WTC11 (cell line): ENCODE data around the gene GRK7. TPM values are rescaled to one million over a fixed set of nuclear protein-coding genes. Genes with fewer than 3 reads are reported as not detected.

Source experiments
- ATAC-seq: fragments of 200-7000 bp; cut with Tn5 transposase; 2 replicates; pipeline ENCODE4 v1.10.0; 2021; ENCODE audit warnings: mild to moderate bottlenecking, moderate library complexity
- CTCF ChIA-PET: fragments of 300-600 bp; sonication (Branson Sonifier 250); formaldehyde crosslinking; loops from one replicate; lab custom pipeline; 2021; ENCODE audit warnings: antibody characterized with exemption; lab: Charles Lee
- POLR2A ChIA-PET: fragments of 350-600 bp; sonication (Branson Sonifier 250); formaldehyde crosslinking; loops from one replicate; lab custom pipeline; 2021; ENCODE audit warnings: antibody characterized with exemption; lab: Charles Lee
- DNase-seq: peaks from one replicate; pipeline ENCODE4 v3.0.0; 2021; ENCODE audit warnings: low spot score
- H3K27ac Mint-ChIP-seq: 2 replicates; pipeline ENCODE4 v1.8.0; 2021; ENCODE audit warnings: mixed read lengths
- H3K27me3 Mint-ChIP-seq: 2 replicates; pipeline ENCODE4 v1.8.0; 2021; ENCODE audit warnings: low read depth, mild to moderate bottlenecking, moderate library complexity, mixed read lengths
- H3K36me3 Mint-ChIP-seq: 2 replicates; pipeline ENCODE4 v1.8.0; 2021; ENCODE audit warnings: mixed read lengths
- H3K4me1 Mint-ChIP-seq: 2 replicates; pipeline ENCODE4 v1.8.0; 2022; ENCODE audit warnings: mixed read lengths
- H3K4me3 Mint-ChIP-seq: 2 replicates; pipeline ENCODE4 v1.8.0; 2021; ENCODE audit warnings: mild to moderate bottlenecking, moderate library complexity, mixed read lengths
- H3K9me3 Mint-ChIP-seq: 2 replicates; pipeline ENCODE4 v1.8.0; 2021; ENCODE audit warnings: mixed read lengths
- ETV6 ChIP-seq: sonication (generic); formaldehyde crosslinking; IDR thresholded peaks from 2 replicates; pipeline ENCODE4 v1.8.1; 2022; ENCODE audit warnings: mild to moderate bottlenecking, missing genetic modification reagents
- FOXK1 ChIP-seq: sonication (generic); formaldehyde crosslinking; IDR thresholded peaks from 2 replicates; pipeline ENCODE4 v1.8.0; 2022; ENCODE audit warnings: mild to moderate bottlenecking, moderate library complexity, missing genetic modification reagents
- JAZF1 ChIP-seq: fragments of 250-450 bp; sonication (Bioruptor Pico); IDR thresholded peaks from 2 replicates; pipeline ENCODE4 v1.9.0; 2021; ENCODE audit warnings: moderate library complexity, mild to moderate bottlenecking, inconsistent platforms
- JUN ChIP-seq: sonication (generic); formaldehyde crosslinking; IDR thresholded peaks from 2 replicates; pipeline ENCODE4 v1.8.0; 2023; ENCODE audit warnings: mild to moderate bottlenecking, missing genetic modification reagents
- MXD4 ChIP-seq: fragments of 250-450 bp; sonication (Bioruptor Pico); IDR thresholded peaks from 2 replicates; pipeline ENCODE4 v1.8.0; 2021; ENCODE audit warnings: mild to moderate bottlenecking, moderate library complexity, borderline replicate concordance
- NFYB ChIP-seq: sonication (generic); formaldehyde crosslinking; conservative IDR thresholded peaks from 2 replicates; pipeline ENCODE4 v1.8.0; 2022; ENCODE audit warnings: low read depth, missing genetic modification reagents
- RELA ChIP-seq: sonication (generic); formaldehyde crosslinking; IDR thresholded peaks from 2 replicates; pipeline ENCODE4 v1.8.1; 2022; ENCODE audit warnings: missing genetic modification reagents, mild to moderate bottlenecking, borderline replicate concordance
- SP1 ChIP-seq: sonication (generic); formaldehyde crosslinking; conservative IDR thresholded peaks from 2 replicates; pipeline ENCODE4 v1.8.1; 2022; ENCODE audit warnings: missing genetic modification reagents
- ZBTB21 ChIP-seq: sonication (generic); formaldehyde crosslinking; IDR thresholded peaks from 2 replicates; pipeline ENCODE4 v1.8.1; 2023; ENCODE audit warnings: mild to moderate bottlenecking, missing genetic modification reagents, borderline replicate concordance
- ZNF232 ChIP-seq: sonication (generic); formaldehyde crosslinking; IDR thresholded peaks from 2 replicates; pipeline ENCODE4 v1.8.0; 2022; ENCODE audit warnings: mild to moderate bottlenecking, missing genetic modification reagents
- ZNF671 ChIP-seq: fragments of 250-450 bp; sonication (Bioruptor Pico); IDR thresholded peaks from 2 replicates; pipeline ENCODE4 v1.8.0; 2021; ENCODE audit warnings: mild to moderate bottlenecking
- total RNA-seq: library from RNA; stranded (reverse); gene quantifications from 3 replicates; pipeline ENCODE4 v1.2.3, GENCODE V29; 2021
- TF ChIP-seq, protein P1 (sequence below): sonication (generic); formaldehyde crosslinking; IDR thresholded peaks from 2 replicates; pipeline ENCODE4 v1.8.1; 2023; ENCODE audit warnings: mild to moderate bottlenecking, moderate library complexity, missing genetic modification reagents
- TF ChIP-seq, protein P2 (sequence below): fragments of 250-450 bp; sonication (Bioruptor Pico); IDR thresholded peaks from 2 replicates; pipeline ENCODE4 v1.9.0; 2021; ENCODE audit warnings: mild to moderate bottlenecking
- TF ChIP-seq, protein P3 (sequence below): sonication (generic); formaldehyde crosslinking; IDR thresholded peaks from 2 replicates; pipeline ENCODE4 v1.8.0; 2022; ENCODE audit warnings: mild to moderate bottlenecking, missing genetic modification reagents
- TF ChIP-seq, protein P4 (sequence below): sonication (generic); formaldehyde crosslinking; IDR thresholded peaks from 2 replicates; pipeline ENCODE4 v1.8.1; 2022; ENCODE audit warnings: low read depth, missing genetic modification reagents, borderline replicate concordance
- TF ChIP-seq, protein P5 (sequence below): fragments of 250-450 bp; sonication (Bioruptor Pico); IDR thresholded peaks from 2 replicates; pipeline ENCODE4 v1.9.0; 2021; ENCODE audit warnings: mild to moderate bottlenecking

GRK7 gene
- total RNA-seq, 1 experiment from 2014 or later = not detected

DNA sequence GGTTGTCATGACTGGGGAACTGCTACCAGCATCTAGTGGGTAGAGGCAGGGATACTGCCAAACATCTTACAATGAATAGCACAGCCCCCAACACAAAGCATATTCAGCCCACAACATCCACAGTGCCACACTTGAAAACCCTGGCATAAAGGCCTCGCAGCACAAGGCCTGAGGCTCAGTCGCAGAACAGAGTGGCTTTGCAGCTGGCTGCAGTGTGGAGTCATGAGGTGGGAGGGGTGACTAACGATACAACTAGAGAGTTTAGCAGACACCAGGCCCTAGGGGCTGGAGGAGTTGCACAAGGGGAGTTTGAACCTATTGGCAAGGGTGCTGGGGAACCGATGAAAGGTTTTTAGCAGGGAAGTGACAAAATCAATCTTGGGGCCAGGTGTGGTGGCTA is 32.1 kb downstream of the GRK7 start:
- ATAC-seq (no peak), DNase-seq (no peak)
- ChIA-PET POLR2A (interaction anchor here (1.2 kb wide), 1 partner anchor 80 kb away, joined by 3 read pairs; no protein-coding TSS in a partner anchor), CTCF (interaction anchor here (0.6 to 1.0 kb wide), 3 partner anchors 12 to 150 kb away, joined by 3 to 4 read pairs (median 3); no protein-coding TSS in a partner anchor)
- Mint-ChIP-seq H3K4me1 (peaks cover 29% of the 10 kb centered on the region), H3K36me3 (no peaks in the 10 kb centered on the region), H3K4me3 (no peak overlapping the region), H3K27ac (no peak overlapping the region), H3K9me3 (peaks cover 5% of the 10 kb centered on the region; the same call in 1 of the 2 replicates), H3K27me3 (peaks cover 33% of the 10 kb centered on the region)
- TF ChIP-seq, protein P1, sequence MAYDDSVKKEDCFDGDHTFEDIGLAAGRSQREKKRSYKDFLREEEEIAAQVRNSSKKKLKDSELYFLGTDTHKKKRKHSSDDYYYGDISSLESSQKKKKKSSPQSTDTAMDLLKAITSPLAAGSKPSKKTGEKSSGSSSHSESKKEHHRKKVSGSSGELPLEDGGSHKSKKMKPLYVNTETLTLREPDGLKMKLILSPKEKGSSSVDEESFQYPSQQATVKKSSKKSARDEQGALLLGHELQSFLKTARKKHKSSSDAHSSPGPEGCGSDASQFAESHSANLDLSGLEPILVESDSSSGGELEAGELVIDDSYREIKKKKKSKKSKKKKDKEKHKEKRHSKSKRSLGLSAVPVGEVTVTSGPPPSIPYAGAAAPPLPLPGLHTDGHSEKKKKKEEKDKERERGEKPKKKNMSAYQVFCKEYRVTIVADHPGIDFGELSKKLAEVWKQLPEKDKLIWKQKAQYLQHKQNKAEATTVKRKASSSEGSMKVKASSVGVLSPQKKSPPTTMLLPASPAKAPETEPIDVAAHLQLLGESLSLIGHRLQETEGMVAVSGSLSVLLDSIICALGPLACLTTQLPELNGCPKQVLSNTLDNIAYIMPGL (CRISPR knock-in tag) = no peak
- TF ChIP-seq NFYB (CRISPR knock-in tag) = no peak
- TF ChIP-seq, protein P2, sequence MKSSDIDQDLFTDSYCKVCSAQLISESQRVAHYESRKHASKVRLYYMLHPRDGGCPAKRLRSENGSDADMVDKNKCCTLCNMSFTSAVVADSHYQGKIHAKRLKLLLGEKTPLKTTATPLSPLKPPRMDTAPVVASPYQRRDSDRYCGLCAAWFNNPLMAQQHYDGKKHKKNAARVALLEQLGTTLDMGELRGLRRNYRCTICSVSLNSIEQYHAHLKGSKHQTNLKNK = no peak
- TF ChIP-seq, protein P3, sequence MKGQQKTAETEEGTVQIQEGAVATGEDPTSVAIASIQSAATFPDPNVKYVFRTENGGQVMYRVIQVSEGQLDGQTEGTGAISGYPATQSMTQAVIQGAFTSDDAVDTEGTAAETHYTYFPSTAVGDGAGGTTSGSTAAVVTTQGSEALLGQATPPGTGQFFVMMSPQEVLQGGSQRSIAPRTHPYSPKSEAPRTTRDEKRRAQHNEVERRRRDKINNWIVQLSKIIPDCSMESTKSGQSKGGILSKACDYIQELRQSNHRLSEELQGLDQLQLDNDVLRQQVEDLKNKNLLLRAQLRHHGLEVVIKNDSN (CRISPR knock-in tag) = no peak
- no peak for TF ChIP-seq RELA (CRISPR knock-in tag)

DNA sequence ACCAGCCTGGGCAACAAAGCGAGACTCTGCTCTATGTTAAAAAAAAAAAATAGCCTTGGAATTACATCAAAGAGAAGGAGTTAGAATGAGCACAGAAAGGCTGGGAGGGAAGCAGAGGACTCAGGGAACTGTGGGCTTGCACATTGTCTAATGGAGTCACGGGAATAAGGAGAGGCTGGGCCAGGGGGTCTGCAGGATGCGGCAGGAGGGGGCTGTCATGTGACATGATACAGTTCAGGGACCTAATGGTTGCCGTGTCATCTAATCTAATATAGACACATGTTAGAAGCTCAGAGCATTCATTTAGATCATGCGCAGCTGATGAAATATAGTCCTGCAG is 32.5 kb downstream of the GRK7 start:
- Mint-ChIP-seq H3K27me3 (peaks cover 33% of the 10 kb centered on the region), H3K27ac (peak overlapping the region; percentile 14; the same call in 1 of the 2 replicates), H3K4me1 (peaks cover 29% of the 10 kb centered on the region), H3K4me3 (no peak overlapping the region), H3K9me3 (peaks cover 9% of the 10 kb centered on the region), H3K36me3 (peaks cover 3% of the 10 kb centered on the region)
- POLR2A ChIA-PET = interaction anchor here (1.2 kb wide), 1 partner anchor 79 kb away, joined by 3 read pairs; no protein-coding TSS in a partner anchor
- no peak for TF ChIP-seq ETV6
- TF ChIP-seq MXD4 (CRISPR knock-in tag) = no peak
- no peak for TF ChIP-seq JAZF1 (CRISPR knock-in tag)
- no peak for TF ChIP-seq ZBTB21 (CRISPR knock-in tag)
- TF ChIP-seq, protein P4, sequence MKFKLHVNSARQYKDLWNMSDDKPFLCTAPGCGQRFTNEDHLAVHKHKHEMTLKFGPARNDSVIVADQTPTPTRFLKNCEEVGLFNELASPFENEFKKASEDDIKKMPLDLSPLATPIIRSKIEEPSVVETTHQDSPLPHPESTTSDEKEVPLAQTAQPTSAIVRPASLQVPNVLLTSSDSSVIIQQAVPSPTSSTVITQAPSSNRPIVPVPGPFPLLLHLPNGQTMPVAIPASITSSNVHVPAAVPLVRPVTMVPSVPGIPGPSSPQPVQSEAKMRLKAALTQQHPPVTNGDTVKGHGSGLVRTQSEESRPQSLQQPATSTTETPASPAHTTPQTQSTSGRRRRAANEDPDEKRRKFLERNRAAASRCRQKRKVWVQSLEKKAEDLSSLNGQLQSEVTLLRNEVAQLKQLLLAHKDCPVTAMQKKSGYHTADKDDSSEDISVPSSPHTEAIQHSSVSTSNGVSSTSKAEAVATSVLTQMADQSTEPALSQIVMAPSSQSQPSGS (CRISPR knock-in tag) = no peak
- no peak for TF ChIP-seq JUN (CRISPR knock-in tag)
- no peak for TF ChIP-seq FOXK1
- TF ChIP-seq, protein P5, sequence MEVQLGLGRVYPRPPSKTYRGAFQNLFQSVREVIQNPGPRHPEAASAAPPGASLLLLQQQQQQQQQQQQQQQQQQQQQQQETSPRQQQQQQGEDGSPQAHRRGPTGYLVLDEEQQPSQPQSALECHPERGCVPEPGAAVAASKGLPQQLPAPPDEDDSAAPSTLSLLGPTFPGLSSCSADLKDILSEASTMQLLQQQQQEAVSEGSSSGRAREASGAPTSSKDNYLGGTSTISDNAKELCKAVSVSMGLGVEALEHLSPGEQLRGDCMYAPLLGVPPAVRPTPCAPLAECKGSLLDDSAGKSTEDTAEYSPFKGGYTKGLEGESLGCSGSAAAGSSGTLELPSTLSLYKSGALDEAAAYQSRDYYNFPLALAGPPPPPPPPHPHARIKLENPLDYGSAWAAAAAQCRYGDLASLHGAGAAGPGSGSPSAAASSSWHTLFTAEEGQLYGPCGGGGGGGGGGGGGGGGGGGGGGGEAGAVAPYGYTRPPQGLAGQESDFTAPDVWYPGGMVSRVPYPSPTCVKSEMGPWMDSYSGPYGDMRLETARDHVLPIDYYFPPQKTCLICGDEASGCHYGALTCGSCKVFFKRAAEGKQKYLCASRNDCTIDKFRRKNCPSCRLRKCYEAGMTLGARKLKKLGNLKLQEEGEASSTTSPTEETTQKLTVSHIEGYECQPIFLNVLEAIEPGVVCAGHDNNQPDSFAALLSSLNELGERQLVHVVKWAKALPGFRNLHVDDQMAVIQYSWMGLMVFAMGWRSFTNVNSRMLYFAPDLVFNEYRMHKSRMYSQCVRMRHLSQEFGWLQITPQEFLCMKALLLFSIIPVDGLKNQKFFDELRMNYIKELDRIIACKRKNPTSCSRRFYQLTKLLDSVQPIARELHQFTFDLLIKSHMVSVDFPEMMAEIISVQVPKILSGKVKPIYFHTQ (CRISPR knock-in tag) = no peak
- no peak for TF ChIP-seq ZNF671
- TF ChIP-seq SP1 = no peak
- no peak for TF ChIP-seq ZNF232 (CRISPR knock-in tag)
- ATAC-seq (no peak), DNase-seq (no peak)
- CTCF ChIA-PET = interaction anchor here (0.6 to 2.4 kb wide), 5 partner anchors 13 to 151 kb away, joined by 3 to 13 read pairs (median 4); no protein-coding TSS in a partner anchor
